ENCODE data around the gene SERINC4.
A peak's percentile ranks its signal among the peaks of the same experiment; 100 is the strongest.
"Not testable (repeated sequence)": the region's sequence is repeated elsewhere in the genome, so short reads cannot be mapped to it uniquely, and the experiment has no call there.

The SERINC4 gene

DNA sequence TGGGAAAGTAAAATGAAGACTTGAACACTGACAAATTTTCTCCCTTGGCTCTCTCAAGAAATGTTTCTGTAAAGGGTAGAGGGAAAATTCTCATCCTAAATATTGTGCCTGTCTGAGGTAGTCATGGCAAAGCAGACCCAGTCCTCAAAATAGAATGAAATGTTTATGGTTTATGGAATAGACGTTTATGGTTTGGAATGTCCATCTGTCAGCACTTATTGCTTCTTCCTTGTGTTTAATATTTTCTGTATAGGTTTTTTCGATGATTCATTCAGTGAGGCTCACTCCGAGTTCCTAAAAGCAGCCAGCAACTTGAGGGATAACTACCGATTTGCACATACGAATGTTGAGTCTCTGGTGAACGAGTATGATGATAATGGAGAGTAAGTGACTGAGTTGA, 37.2 kb downstream of the SERINC4 start:
- Histone ChIP-seq H3K4me3 (ENCODE audit: low read length in 2 of 2) (no peak overlapping the region), H3K36me3 (ENCODE audit: control insufficient read depth in 2 of 2, insufficient read depth in 2 of 2, low read length in 2 of 2) (peaks cover 45 to 68% of the 10 kb centered on the region in 2 donors), H3K4me1 (ENCODE audit: control insufficient read depth in 2 of 2, insufficient read depth in 2 of 2, low read length in 2 of 2) (no peaks in the 10 kb centered on the region), H3K27ac (ENCODE audit: low read depth in 2 of 2, low read length in 2 of 2) (no peak overlapping the region), H3K9me3 (ENCODE audit: control insufficient read depth in 2 of 2, low read length in 2 of 2) (no peaks in the 10 kb centered on the region), H3K27me3 (ENCODE audit: control insufficient read depth in 2 of 2, insufficient read depth in 2 of 2, low read length in 2 of 2) (no peaks in the 10 kb centered on the region), H3K9ac (ENCODE audit: low read depth in 1 of 2, low read length in 2 of 2) (no peak overlapping the region)

DNA sequence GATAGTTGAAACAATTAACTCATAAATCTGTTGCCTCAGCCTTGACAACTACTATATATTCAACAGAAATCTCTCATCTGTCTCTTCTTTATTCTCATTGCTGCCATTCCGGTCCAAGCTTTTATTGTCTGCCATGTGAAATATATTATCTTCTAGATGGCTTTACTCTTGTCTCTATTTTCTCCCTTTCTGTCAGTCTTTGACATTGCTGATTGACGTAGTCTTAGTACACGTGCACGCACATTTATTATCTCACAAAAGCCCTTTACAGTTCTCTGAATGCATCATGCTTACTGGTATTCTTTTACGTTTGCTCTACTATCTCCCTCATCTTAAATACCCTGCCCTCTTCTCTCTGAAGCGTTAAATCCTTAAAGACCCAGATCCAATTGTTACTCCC, 48.1 kb downstream of the SERINC4 start:
- Histone ChIP-seq H3K36me3 (ENCODE audit: control insufficient read depth in 2 of 2, insufficient read depth in 2 of 2, low read length in 2 of 2) (peaks cover 14 to 24% of the 10 kb centered on the region in 2 donors), H3K9ac (ENCODE audit: low read depth in 1 of 2, low read length in 2 of 2) (no peak overlapping the region), H3K9me3 (ENCODE audit: control insufficient read depth in 2 of 2, low read length in 2 of 2) (no peaks in the 10 kb centered on the region), H3K4me3 (ENCODE audit: low read length in 2 of 2) (no peak overlapping the region), H3K4me1 (ENCODE audit: control insufficient read depth in 2 of 2, insufficient read depth in 2 of 2, low read length in 2 of 2) (peaks cover 4 to 10% of the 10 kb centered on the region in 2 donors), H3K27me3 (ENCODE audit: control insufficient read depth in 2 of 2, insufficient read depth in 2 of 2, low read length in 2 of 2) (no peaks in the 10 kb centered on the region), H3K27ac (ENCODE audit: low read depth in 2 of 2, low read length in 2 of 2) (no peak overlapping the region)

DNA sequence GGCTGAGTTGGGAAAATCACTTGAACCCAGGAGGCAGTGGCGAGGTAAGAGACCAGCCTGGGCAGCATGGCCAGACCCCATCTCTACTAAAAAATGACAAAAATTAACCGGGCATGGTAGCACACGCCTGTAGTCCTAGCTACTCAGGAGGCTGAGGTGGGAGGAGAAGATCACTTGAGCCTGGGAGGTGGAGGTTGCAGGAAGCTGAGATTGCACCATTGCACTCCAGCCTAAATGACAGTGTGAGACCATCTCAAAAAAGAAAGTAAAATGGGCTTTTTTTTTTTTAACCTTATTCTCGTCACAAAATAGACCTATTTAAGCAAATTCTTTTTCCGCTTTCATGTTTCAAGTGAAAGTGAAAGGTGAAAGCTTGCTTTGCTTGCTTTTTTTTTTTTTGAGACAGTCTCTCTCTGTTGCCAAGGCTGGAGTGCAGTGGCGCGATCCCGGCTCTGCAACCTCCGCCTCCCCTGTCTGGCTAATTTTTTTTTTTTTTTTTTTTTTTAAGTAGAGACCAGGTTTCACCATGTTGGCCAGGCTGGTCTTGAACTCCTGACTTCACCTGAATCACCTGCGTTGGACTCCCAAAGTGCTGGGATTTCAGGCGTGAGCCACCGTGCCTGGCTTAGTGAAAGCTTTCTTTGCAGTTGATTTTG, 50.2 kb downstream of the SERINC4 start:
- Histone ChIP-seq H3K4me1 (ENCODE audit: control insufficient read depth in 2 of 2, insufficient read depth in 2 of 2, low read length in 2 of 2) (peaks cover 4 to 12% of the 10 kb centered on the region in 2 donors), H3K27ac (ENCODE audit: low read depth in 2 of 2, low read length in 2 of 2) (no peak overlapping the region), H3K4me3 (ENCODE audit: low read length in 2 of 2) (peak overlapping the region; percentile 23 to 37), H3K9me3 (ENCODE audit: control insufficient read depth in 2 of 2, low read length in 2 of 2) (no peaks in the 10 kb centered on the region), H3K9ac (ENCODE audit: low read depth in 1 of 2, low read length in 2 of 2) (no peak overlapping the region), H3K27me3 (ENCODE audit: control insufficient read depth in 2 of 2, insufficient read depth in 2 of 2, low read length in 2 of 2) (no peaks in the 10 kb centered on the region), H3K36me3 (ENCODE audit: control insufficient read depth in 2 of 2, insufficient read depth in 2 of 2, low read length in 2 of 2) (peaks cover 3 to 14% of the 10 kb centered on the region in 2 donors)

DNA sequence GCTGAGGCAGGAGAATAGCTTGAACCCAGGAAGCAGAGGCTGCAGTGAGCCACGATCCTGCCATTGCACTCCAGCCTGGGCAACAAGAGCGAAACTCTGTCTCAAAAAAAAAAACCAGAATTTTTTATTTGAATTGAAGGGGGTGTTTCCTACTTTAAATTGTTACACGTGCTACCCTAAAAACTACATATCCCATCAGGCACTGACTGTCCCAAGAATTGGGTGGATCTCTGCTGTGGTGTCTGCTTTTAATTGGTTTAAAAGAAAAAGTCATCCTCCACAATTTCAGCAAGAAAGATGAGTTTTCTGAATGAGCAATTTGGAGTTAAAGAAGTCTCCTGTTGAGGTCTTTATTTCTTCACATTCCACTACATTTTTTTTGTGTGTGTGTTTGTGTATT, 51.6 kb downstream of the SERINC4 start:
- peaks cover 3 to 8% of the 10 kb centered on the region in 2 donors for H3K36me3 ChIP-seq (ENCODE audit: control insufficient read depth in 2 of 2, insufficient read depth in 2 of 2, low read length in 2 of 2)
- H3K27me3 ChIP-seq (ENCODE audit: control insufficient read depth in 2 of 2, insufficient read depth in 2 of 2, low read length in 2 of 2) = no peaks in the 10 kb centered on the region
- H3K4me3 ChIP-seq (ENCODE audit: low read length in 2 of 2) = peak overlapping the region in 1 of 2 donors; percentile 15
- no peak overlapping the region for H3K27ac ChIP-seq (ENCODE audit: low read depth in 2 of 2, low read length in 2 of 2)
- no peaks in the 10 kb centered on the region for H3K9me3 ChIP-seq (ENCODE audit: control insufficient read depth in 2 of 2, low read length in 2 of 2)
- H3K9ac ChIP-seq (ENCODE audit: low read depth in 1 of 2, low read length in 2 of 2) = no peak overlapping the region
- H3K4me1 ChIP-seq (ENCODE audit: control insufficient read depth in 2 of 2, insufficient read depth in 2 of 2, low read length in 2 of 2) = peaks cover 4 to 12% of the 10 kb centered on the region in 2 donors

DNA sequence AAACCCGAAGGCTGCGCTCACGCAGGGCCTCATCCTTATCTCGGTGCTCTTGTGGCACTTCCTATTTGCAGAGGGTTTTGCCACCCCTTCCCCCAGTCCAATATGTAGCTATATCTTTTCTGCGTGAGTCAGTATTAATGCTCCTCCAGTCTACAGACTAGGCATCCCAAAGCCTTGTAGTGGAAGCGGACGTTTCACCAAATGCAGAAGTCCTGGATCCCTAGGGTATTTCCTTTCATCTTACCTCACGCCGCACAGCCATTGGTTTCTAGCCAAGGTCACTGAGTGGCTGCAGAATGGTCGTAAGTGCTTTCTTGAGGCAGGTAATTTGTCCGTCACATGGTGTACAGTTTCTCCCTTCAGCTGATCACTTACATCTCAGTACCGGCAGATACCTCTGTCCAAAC, 53.1 kb downstream of the SERINC4 start:
- Histone ChIP-seq H3K4me1 (ENCODE audit: control insufficient read depth in 2 of 2, insufficient read depth in 2 of 2, low read length in 2 of 2) (peaks cover 4 to 12% of the 10 kb centered on the region in 2 donors), H3K27ac (ENCODE audit: low read depth in 2 of 2, low read length in 2 of 2) (peak overlapping the region; percentile 94 to 95), H3K9ac (ENCODE audit: low read depth in 1 of 2, low read length in 2 of 2) (peak overlapping the region; percentile 75 to 93), H3K4me3 (ENCODE audit: low read length in 2 of 2) (peak overlapping the region; percentile 80 to 85)
- not testable (repeated sequence) for H3K36me3 ChIP-seq (ENCODE audit: control insufficient read depth in 2 of 2, insufficient read depth in 2 of 2, low read length in 2 of 2); H3K9me3 ChIP-seq (ENCODE audit: control insufficient read depth in 2 of 2, low read length in 2 of 2); H3K27me3 ChIP-seq (ENCODE audit: control insufficient read depth in 2 of 2, insufficient read depth in 2 of 2, low read length in 2 of 2)

DNA sequence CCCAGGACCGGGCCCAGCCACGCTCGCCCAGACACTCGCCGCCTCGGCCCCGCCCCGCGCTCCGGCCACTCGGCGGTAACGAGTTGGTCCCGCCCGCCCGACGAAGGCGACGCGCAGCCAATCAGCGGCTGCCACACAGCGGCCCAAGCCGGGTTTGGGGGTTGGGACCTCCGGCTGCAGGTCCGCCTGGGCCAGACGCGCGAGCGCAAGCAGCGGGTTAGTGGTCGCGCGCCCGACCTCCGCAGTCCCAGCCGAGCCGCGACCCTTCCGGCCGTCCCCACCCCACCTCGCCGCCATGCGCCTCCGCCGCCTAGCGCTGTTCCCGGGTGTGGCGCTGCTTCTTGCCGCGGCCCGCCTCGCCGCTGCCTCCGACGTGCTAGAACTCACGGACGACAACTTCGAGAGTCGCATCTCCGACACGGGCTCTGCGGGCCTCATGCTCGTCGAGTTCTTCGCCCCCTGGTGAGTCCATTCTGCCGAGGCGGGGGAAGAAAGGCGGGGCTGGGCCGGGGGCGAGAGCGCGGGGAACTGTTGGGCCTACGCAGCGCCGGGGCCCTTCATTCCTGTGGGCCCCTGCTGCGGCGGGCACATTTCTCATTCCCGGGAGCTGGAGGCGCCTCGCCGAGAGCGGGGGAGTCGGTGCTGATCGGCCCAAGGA, 53.6 kb downstream of the SERINC4 start, which contains the start of gene PDIA3:
Gene PDIA3 (plus strand): TSS at position 194 of the 658 bp plus-strand sequence. CDS start 102 bp downstream, at position 296.
- Histone ChIP-seq H3K4me1 (ENCODE audit: control insufficient read depth in 2 of 2, insufficient read depth in 2 of 2, low read length in 2 of 2) (peaks cover 4 to 10% of the 10 kb centered on the region in 2 donors), H3K9ac (ENCODE audit: low read depth in 1 of 2, low read length in 2 of 2) (peak within 1 kb of the TSS; percentile 75 to 93), H3K4me3 (ENCODE audit: low read length in 2 of 2) (peak within 1 kb of the TSS; percentile 80 to 85), H3K27ac (ENCODE audit: low read depth in 2 of 2, low read length in 2 of 2) (peak within 1 kb of the TSS; percentile 94 to 95)
- H3K27me3 ChIP-seq (ENCODE audit: control insufficient read depth in 2 of 2, insufficient read depth in 2 of 2, low read length in 2 of 2); H3K36me3 ChIP-seq (ENCODE audit: control insufficient read depth in 2 of 2, insufficient read depth in 2 of 2, low read length in 2 of 2); H3K9me3 ChIP-seq (ENCODE audit: control insufficient read depth in 2 of 2, low read length in 2 of 2): not testable (repeated sequence)

Data from mucosa of rectum (tissue), 2 donors.